ENCODE results near the gene LRRC8E.

DNA sequence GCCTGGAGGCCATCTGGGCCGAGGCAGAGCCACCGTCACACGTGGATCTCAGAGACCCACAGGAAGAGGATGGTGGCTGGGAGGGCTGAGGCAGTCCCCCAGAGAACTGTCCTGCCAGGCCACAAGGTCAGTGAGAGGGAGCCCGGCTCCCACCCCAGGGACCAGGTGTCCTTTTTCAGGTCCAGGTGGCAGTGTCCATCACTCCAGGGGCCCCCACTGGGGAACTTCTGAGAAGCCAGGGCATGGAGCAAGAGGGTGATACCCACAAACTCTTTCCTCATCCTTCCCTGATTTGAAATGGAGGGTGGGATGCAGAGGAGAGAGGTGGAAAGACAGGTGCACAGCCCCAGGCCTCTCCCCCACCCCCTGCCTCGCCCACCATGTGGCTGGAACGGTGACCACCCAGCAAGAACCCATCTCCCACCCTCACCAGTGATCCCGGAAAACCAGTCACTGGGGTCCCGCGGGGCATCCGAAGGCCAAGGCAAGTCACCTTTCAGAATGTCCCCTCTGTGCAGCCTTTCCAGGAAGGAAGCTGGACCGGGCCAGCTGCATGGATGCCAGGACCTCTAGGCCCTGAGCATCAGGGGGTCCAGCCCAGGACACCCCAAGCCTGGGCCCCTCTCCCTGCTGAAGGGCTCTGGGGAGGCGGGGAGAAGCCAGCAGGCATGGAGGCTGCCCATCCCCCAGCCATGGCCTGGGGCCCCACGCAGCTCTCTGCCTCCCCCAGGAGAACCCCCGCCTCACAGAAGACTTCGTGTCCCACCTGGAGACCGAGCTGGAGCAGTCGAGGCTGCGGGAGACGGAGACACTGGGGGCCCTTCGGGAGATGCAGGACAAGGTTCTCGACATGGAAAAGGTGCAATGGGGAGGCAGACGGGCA is 28.2 kb upstream of the LRRC8E start:
- no peak for TF ChIP-seq EZH2 (IDR thresholded peaks at IDR 0.05; ENCODE audit: low read length)
- TF ChIP-seq, protein P1, sequence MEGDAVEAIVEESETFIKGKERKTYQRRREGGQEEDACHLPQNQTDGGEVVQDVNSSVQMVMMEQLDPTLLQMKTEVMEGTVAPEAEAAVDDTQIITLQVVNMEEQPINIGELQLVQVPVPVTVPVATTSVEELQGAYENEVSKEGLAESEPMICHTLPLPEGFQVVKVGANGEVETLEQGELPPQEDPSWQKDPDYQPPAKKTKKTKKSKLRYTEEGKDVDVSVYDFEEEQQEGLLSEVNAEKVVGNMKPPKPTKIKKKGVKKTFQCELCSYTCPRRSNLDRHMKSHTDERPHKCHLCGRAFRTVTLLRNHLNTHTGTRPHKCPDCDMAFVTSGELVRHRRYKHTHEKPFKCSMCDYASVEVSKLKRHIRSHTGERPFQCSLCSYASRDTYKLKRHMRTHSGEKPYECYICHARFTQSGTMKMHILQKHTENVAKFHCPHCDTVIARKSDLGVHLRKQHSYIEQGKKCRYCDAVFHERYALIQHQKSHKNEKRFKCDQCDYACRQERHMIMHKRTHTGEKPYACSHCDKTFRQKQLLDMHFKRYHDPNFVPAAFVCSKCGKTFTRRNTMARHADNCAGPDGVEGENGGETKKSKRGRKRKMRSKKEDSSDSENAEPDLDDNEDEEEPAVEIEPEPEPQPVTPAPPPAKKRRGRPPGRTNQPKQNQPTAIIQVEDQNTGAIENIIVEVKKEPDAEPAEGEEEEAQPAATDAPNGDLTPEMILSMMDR (optimal IDR thresholded peaks at IDR 0.05 in 1 of 3, IDR thresholded peaks at IDR 0.05 in 1 of 3, conservative IDR thresholded peaks at IDR 0.05 in 1 of 3; ENCODE audit: extremely low read depth in 1 of 3, insufficient read depth in 2 of 3, low read length in 3 of 3) = no peak

All from keratinocyte (primary cell).